T-cell (primary cell): ENCODE results near the gene SMPD2. TPM values are rescaled to one million over a fixed set of nuclear protein-coding genes. Genes with fewer than 3 reads are reported as not detected.

ENCODE experiments used
- ATAC-seq, 4 experiments: fragments of 200-7000 bp in 3 of 4; fragments of 150-1000 bp in 1 of 4; cut with Tn5 transposase; replicated peaks in 1 of 4; 1 replicate in 3 of 4; 2 replicates in 1 of 4; pipeline ENCODE4 v1.10.0; 2021; ENCODE audit warnings: moderate library complexity in 3 of 4, mild to moderate bottlenecking in 2 of 4, moderate number of reproducible peaks in 1 of 4
- CTCF ChIA-PET, 2 donors: fragments of 300-600 bp; sonication (Branson Sonifier 250); formaldehyde crosslinking; loops; one replicate each; lab custom pipeline; 2022; ENCODE audit warnings: antibody characterized with exemption in 2 of 2; lab: Charles Lee
- POLR2A ChIA-PET, 2 donors: fragments of 300-600 bp; sonication (Branson Sonifier 250); formaldehyde crosslinking; loops; one replicate each; lab custom pipeline; 2022; ENCODE audit warnings: antibody characterized with exemption in 2 of 2; lab: Charles Lee
- DNase-seq, 35 experiments: peaks; one replicate each; pipeline versions ENCODE4 v3.0.0 to v3.0.0-alpha.2; 2013 to 2023
- H3K27ac ChIP-seq: one replicate; pipeline ENCODE4 v1.5.1; 2013; ENCODE audit warnings: low read length
- H3K27me3 ChIP-seq, 2 experiments: replicated peaks in 1 of 2; 1 replicate in 1 of 2; 2 replicates in 1 of 2; pipeline versions ENCODE4 v1.6.1 to v1.7.0; 2013; ENCODE audit warnings: low read length in 1 of 2, mixed read lengths in 1 of 2; ENCODE audit not compliant: control insufficient read depth in 2 of 2, insufficient read depth in 2 of 2; ENCODE audit errors: extremely low read depth in 1 of 2
- H3K36me3 ChIP-seq, 2 donors: 1 replicate in 1 of 2; 2 replicates in 1 of 2; pipeline versions ENCODE4 v1.6.1 to v1.7.0; 2013; ENCODE audit warnings: low read length in 1 of 2; ENCODE audit not compliant: control insufficient read depth in 2 of 2, insufficient read depth in 1 of 2; ENCODE audit errors: extremely low read depth in 1 of 2
- H3K4me1 ChIP-seq, 2 experiments: 1 replicate in 1 of 2; 2 replicates in 1 of 2; pipeline versions ENCODE4 v1.6.1 to v1.7.0; 2013; ENCODE audit warnings: low read length in 2 of 2, mixed read lengths in 1 of 2; ENCODE audit not compliant: insufficient read depth in 2 of 2, control insufficient read depth in 1 of 2; ENCODE audit errors: extremely low read depth in 1 of 2
- H3K4me3 ChIP-seq, 2 donors: 1 replicate in 1 of 2; 2 replicates in 1 of 2; pipeline versions ENCODE4 v1.5.1 to v1.7.0; 2013; ENCODE audit warnings: mild to moderate bottlenecking in 2 of 2, low read length in 1 of 2, moderate library complexity in 1 of 2; ENCODE audit not compliant: control insufficient read depth in 1 of 2; ENCODE audit errors: extremely low read depth in 1 of 2
- H3K9me3 ChIP-seq: 2 replicates; pipeline ENCODE4 v1.7.0; 2013
- H3K27ac Mint-ChIP-seq, 2 donors: one replicate each; pipeline ENCODE4 v1.8.0; 2020 to 2021; ENCODE audit warnings: mild to moderate bottlenecking in 2 of 2, mixed read lengths in 2 of 2
- H3K27me3 Mint-ChIP-seq, 2 donors: one replicate each; pipeline ENCODE4 v1.8.0; 2021 to 2022; ENCODE audit warnings: mixed read lengths in 2 of 2
- H3K36me3 Mint-ChIP-seq: one replicate; pipeline ENCODE4 v1.8.0; 2021; ENCODE audit warnings: mixed read lengths
- H3K4me1 Mint-ChIP-seq, 3 donors: one replicate each; pipeline ENCODE4 v1.8.0; 2020 to 2022; ENCODE audit warnings: mixed read lengths in 3 of 3, mild to moderate bottlenecking in 1 of 3
- H3K4me3 Mint-ChIP-seq, 3 donors: one replicate each; pipeline ENCODE4 v1.8.0; 2020 to 2022; ENCODE audit warnings: mild to moderate bottlenecking in 3 of 3, mixed read lengths in 3 of 3, moderate library complexity in 3 of 3
- H3K9me3 Mint-ChIP-seq, 3 donors: one replicate each; pipeline ENCODE4 v1.8.0; 2020 to 2022; ENCODE audit warnings: mixed read lengths in 3 of 3
- WGBS: methylation state at CpG from one replicate; pipeline ENCODE4 v1.1.5; 2013; ENCODE audit warnings: missing lambda C conversion rate; ENCODE audit not compliant: insufficient coverage; 5-methylcytosine and 5-hydroxymethylcytosine counted together
- total RNA-seq, 35 experiments: library from RNA in 6 of 35; stranded (reverse) in 6 of 35; fragments of 120-200 nt in 1 of 35; gene quantifications; one replicate each; pipeline versions ENCODE4 v1.2.1 to v1.2.4 and lab custom pipeline; 2013 to 2026

The SMPD2 gene
- total RNA-seq, 5 donors from 2014 or later (not counting 1 experiment from before 2014, with no cell fraction given), result 21.1 to 36.7 (median 23.7) TPM

DNA sequence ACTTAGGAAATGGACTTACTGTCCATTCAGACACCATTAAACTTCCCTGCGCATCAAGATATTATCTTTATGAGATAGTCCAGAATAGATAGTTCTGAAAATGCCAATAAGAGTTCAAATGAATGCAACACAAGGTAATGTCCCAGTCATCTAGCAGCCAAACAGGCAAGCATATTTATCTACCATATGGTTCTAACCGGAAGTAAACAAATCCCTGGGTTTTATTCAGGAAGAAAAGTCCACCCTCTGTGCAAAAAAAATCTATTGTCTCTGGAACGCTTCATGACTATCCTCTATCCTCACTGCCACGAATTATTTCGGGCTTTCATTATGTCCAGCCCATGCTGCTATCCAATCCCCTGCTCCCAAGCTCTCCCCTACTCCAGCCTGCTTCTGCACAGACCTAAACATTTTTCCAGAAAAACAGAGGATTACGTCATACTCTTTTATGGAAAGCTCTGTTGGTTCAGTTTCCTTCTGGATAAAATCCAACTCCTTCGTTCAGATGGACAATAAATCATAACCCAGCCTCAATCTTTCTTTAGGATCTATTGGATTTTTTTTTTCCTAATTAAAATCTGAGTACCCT lies 11.5 kb upstream of the SMPD2 start:
- Mint-ChIP-seq H3K36me3 (peaks cover 3% of the 10 kb centered on the region), H3K4me3 (no peak overlapping the region), H3K4me1 (no peaks in the 10 kb centered on the region), H3K27me3 (peaks cover 0 to 4% of the 10 kb centered on the region in 2 donors), H3K9me3 (no peaks in the 10 kb centered on the region), H3K27ac (no peak overlapping the region)
- DNase-seq (no peak), ATAC-seq (no peak)
- H3K27me3 ChIP-seq, result no peaks in the 10 kb centered on the region
- ChIA-PET POLR2A (interaction anchor here in 1 of 2 donors (0.6 kb wide), 1 partner anchor 1614 kb away, joined by 3 read pairs; no protein-coding TSS in a partner anchor), CTCF (no interaction called here)
- no peaks in the 10 kb centered on the region for H3K4me1 ChIP-seq
- H3K36me3 ChIP-seq, result no peaks in the 10 kb centered on the region
- H3K9me3 ChIP-seq, result no peaks in the 10 kb centered on the region
- no peak overlapping the region for H3K27ac ChIP-seq
- H3K4me3 ChIP-seq, result no peak overlapping the region
- WGBS, result 65% methylated on average over 4 of the region's 7 CpGs

DNA sequence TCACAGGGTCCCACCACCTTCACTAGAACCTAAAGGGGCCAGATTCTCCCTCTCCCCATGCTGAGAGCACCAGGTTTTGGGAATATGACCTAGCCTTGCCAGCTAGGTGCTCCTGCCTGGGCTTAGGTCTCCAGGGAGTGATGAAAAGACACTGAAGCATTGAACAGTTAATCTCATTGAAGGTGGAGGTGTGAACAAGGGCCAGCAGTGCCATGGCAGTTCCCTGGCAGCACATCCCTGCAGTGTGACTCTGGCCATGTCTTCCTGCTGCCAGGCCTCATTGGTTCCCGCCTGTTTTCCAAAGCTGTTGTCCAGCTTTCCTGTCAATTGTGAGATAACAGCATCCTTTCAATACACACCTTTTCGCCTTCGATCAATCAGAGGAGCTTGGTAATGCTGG lies 11.0 kb upstream of the SMPD2 start:
- H3K4me3 Mint-ChIP-seq, result no peak overlapping the region
- no peak overlapping the region for H3K27ac Mint-ChIP-seq
- POLR2A ChIA-PET, result interaction anchor here in 1 of 2 donors (0.5 to 0.6 kb wide), 2 partner anchors 1615 to 1912 kb away, joined by 3 to 6 read pairs; no protein-coding TSS in a partner anchor
- Histone ChIP-seq H3K27ac (no peak overlapping the region), H3K9me3 (no peaks in the 10 kb centered on the region), H3K36me3 (no peaks in the 10 kb centered on the region), H3K27me3 (no peaks in the 10 kb centered on the region), H3K4me3 (no peak overlapping the region), H3K4me1 (no peaks in the 10 kb centered on the region)
- CTCF ChIA-PET, result no interaction called here
- ATAC-seq (no peak), DNase-seq (no peak)
- H3K36me3 Mint-ChIP-seq, result peaks cover 3% of the 10 kb centered on the region
- no peaks in the 10 kb centered on the region for H3K9me3 Mint-ChIP-seq
- no peaks in the 10 kb centered on the region for H3K4me1 Mint-ChIP-seq
- H3K27me3 Mint-ChIP-seq, result peaks cover 0 to 4% of the 10 kb centered on the region in 2 donors
- 93% methylated on average over 3 of the region's 3 CpGs for WGBS

DNA sequence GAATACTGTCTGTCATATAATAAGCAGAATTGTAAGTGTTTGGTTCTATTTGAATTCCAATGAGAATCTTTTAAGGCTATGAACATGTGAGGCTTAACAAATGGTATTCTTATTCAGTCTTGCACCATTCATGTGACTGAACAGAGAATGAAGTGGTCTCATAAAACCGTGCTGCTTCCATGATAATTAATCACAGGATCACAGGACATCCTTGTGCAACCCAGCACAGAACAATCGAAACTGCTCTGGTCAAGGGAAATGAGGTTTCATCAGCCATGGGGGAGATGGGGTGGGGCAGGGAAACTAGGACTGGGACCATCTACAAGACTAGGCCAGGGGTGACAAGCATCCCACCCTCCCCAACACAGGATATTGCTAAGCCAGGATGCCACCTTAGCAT lies 6.1 kb upstream of the SMPD2 start:
- CTCF ChIA-PET, result no interaction called here
- POLR2A ChIA-PET, result no interaction called here
- Histone ChIP-seq H3K4me1 (peaks cover 0 to 3% of the 10 kb centered on the region in 2 experiments), H3K27ac (no peak overlapping the region), H3K4me3 (no peak overlapping the region), H3K9me3 (no peaks in the 10 kb centered on the region), H3K36me3 (no peaks in the 10 kb centered on the region), H3K27me3 (no peaks in the 10 kb centered on the region)
- no peak overlapping the region for H3K4me3 Mint-ChIP-seq
- no peak for ATAC-seq
- no peak for DNase-seq
- H3K9me3 Mint-ChIP-seq, result no peaks in the 10 kb centered on the region
- H3K4me1 Mint-ChIP-seq, result peaks cover under 1 to 2% (median under 1%) of the 10 kb centered on the region in 3 donors
- no peaks in the 10 kb centered on the region for H3K27me3 Mint-ChIP-seq
- no CpG with 5 or more reads among the region's 2 CpGs for WGBS
- H3K36me3 Mint-ChIP-seq, result no peaks in the 10 kb centered on the region
- H3K27ac Mint-ChIP-seq, result no peak overlapping the region

DNA sequence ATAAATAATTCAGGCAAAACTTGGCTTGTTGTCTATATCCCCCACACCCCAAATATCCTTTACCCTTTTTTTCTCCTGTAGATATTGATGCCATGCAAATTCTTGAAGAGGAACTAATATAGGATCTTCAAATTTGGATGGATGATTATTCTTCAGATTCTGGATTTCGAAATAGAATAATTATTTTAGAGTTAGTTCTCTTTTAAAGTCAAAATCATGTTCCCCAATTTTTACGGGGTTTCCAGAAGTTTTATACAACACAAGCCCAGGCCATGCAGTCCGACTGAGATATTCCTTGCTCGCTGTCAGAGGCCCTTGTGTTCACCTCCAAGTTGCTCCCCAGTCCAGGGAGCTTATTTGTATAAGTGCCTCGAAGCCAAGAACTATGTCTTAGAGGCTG lies 4.5 kb upstream of the SMPD2 start:
- no peaks in the 10 kb centered on the region for H3K9me3 Mint-ChIP-seq
- CTCF ChIA-PET, result interaction anchor here in 1 of 2 donors (0.9 kb wide), 1 partner anchor 248 kb away, joined by 3 read pairs; no protein-coding TSS in a partner anchor

DNA sequence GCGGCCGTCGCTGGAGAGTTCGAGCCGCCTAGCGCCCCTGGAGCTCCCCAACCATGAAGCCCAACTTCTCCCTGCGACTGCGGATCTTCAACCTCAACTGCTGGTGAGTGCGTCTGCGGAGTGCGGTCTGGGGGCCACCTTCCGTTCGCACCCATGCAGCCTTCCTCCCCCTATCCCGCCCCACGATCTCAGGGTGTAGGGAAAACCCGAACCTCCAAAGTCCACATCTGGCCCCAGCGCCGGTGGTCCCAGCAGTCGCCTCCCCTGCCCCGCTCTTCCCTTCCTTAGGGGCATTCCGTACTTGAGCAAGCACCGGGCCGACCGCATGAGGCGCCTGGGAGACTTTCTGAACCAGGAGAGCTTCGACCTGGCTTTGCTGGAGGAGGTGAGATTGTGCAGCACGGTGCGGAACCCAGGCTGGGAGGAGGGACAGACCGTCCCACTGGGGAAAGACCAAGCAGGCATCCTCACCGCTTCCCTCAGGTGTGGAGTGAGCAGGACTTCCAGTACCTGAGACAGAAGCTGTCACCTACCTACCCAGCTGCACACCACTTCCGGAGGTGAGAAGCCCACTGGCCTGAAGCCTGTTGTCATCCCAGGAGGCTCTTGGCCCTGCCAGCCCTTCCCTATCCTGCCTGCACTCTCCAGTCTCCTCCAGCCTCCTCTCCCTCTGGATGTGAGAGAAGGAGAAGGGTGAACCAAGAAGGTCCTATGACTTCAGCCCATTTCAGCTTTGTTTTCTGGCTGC lies 719 bp downstream of the SMPD2 start:
- Mint-ChIP-seq H3K27me3 (no peaks in the 10 kb centered on the region), H3K9me3 (no peaks in the 10 kb centered on the region), H3K36me3 (peaks cover 11% of the 10 kb centered on the region), H3K4me3 (peak overlapping the region; percentile 89 to 94 (median 92)), H3K27ac (peak overlapping the region; percentile 90 to 92), H3K4me1 (peaks cover 26 to 33% (median 27%) of the 10 kb centered on the region in 3 donors)
- Histone ChIP-seq H3K27ac (peak overlapping the region; percentile 68), H3K4me1 (peaks cover 4 to 31% of the 10 kb centered on the region in 2 experiments), H3K36me3 (peaks cover 8 to 30% of the 10 kb centered on the region in 2 donors), H3K4me3 (peak overlapping the region; percentile 59 to 77), H3K27me3 (no peaks in the 10 kb centered on the region), H3K9me3 (no peaks in the 10 kb centered on the region)
- DNase-seq (peak in 30 of 35 experiments; percentile 22 to 73 (median 36)), ATAC-seq (peak; percentile 50 to 57 (median 54))
- ChIA-PET CTCF (interaction anchor here in 1 of 2 donors (0.9 to 4.1 kb wide), 7 partner anchors 13 to 598 kb away, joined by 3 to 20 read pairs (median 4); partner anchors contain the start of genes CD164 and MICAL1), POLR2A (interaction anchor here (0.6 to 1.8 kb wide), 9 partner anchors 9 to 591 kb away, joined by 3 to 16 read pairs (median 4); partner anchors contain the start of gene CD164 (in 1 of the 2))
- WGBS, result under 1% methylated on average over 20 of the region's 31 CpGs

More for the DNA sequence above, 4.5 kb upstream of the SMPD2 start:
- no peaks in the 10 kb centered on the region for H3K36me3 ChIP-seq
- H3K27me3 ChIP-seq, result no peaks in the 10 kb centered on the region
- no peak for ATAC-seq
- H3K4me1 ChIP-seq, result peaks cover 4 to 11% of the 10 kb centered on the region in 2 experiments
- no peak overlapping the region for H3K27ac ChIP-seq
- Mint-ChIP-seq H3K4me3 (no peak overlapping the region), H3K36me3 (no peaks in the 10 kb centered on the region), H3K27ac (no peak overlapping the region), H3K27me3 (no peaks in the 10 kb centered on the region), H3K4me1 (peaks cover 4 to 9% (median 5%) of the 10 kb centered on the region in 3 donors)
- WGBS, result no CpG with 5 or more reads among the region's 5 CpGs
- no peak overlapping the region for H3K4me3 ChIP-seq
- POLR2A ChIA-PET, result interaction anchor here (0.6 to 0.9 kb wide), 3 partner anchors 24 to 420 kb away, joined by 3 to 4 read pairs (median 3); no protein-coding TSS in a partner anchor
- no peak for DNase-seq
- H3K9me3 ChIP-seq, result no peaks in the 10 kb centered on the region

DNA sequence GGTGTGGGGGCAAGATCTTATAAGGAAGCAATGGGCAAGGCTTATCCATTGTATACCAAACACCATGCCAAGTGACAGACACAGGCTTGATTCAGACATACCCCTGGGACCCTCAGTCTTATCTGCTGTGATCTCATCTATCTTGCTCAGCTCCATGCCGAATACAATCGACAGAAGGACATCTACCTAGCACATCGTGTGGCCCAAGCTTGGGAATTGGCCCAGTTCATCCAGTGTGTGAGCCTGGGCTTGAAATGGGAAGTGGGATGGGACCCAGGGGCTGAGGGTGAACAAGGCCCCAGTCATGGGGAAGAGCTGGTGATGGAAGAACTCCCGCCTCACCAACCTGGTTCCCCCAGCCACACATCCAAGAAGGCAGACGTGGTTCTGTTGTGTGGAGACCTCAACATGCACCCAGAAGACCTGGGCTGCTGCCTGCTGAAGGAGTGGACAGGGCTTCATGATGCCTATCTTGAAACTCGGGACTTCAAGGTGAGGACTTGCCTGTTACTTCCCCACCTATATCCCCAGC lies 1.9 kb downstream of the SMPD2 start:
- Mint-ChIP-seq H3K27ac (peak overlapping the region; percentile 90 to 92), H3K9me3 (no peaks in the 10 kb centered on the region), H3K4me1 (peaks cover 27 to 35% (median 32%) of the 10 kb centered on the region in 3 donors), H3K27me3 (no peaks in the 10 kb centered on the region), H3K4me3 (peak overlapping the region; percentile 89 to 94 (median 92)), H3K36me3 (peaks cover 16% of the 10 kb centered on the region)
- POLR2A ChIA-PET, result interaction anchor here (0.6 to 0.9 kb wide), 3 partner anchors 11 to 1431 kb away, joined by 3 read pairs; no protein-coding TSS in a partner anchor
- no peak for DNase-seq
- 100% methylated on average over 3 of the region's 6 CpGs for WGBS
- Histone ChIP-seq H3K27ac (peak overlapping the region; percentile 68), H3K27me3 (no peaks in the 10 kb centered on the region), H3K36me3 (peaks cover 8 to 37% of the 10 kb centered on the region in 2 donors), H3K9me3 (no peaks in the 10 kb centered on the region), H3K4me1 (peaks cover 4 to 31% of the 10 kb centered on the region in 2 experiments), H3K4me3 (no peak overlapping the region)
- CTCF ChIA-PET, result interaction anchor here (0.5 to 4.1 kb wide), 11 partner anchors 13 to 597 kb away, joined by 3 to 20 read pairs (median 4); partner anchors contain the start of genes CD164 (in 1 of the 2) and MICAL1 (in 1 of the 2)
- ATAC-seq, result no peak
